K562 (cell line): Measurements from ENCODE around the gene ZNF335. TPM values are rescaled to one million over a fixed set of nuclear protein-coding genes. Genes with fewer than 3 reads are reported as not detected.
"Not testable (repeated sequence)": the region's sequence is repeated elsewhere in the genome, so short reads cannot be mapped to it uniquely, and the experiment has no call there.

Source experiments
- ATAC-seq: fragments of 200-7000 bp; cut with Tn5 transposase; 3 replicates; pipeline ENCODE4 v1.9.1; 2020; ENCODE audit warnings: moderate library complexity
- BruUV-seq: library from RNA; stranded (reverse); fragments of 400-500 nt; replicated peaks from 2 replicates; lab custom pipeline; 2021; lab: Mats Ljungman, UMichigan
- CTCF ChIA-PET: fragments of 300-600 bp; formaldehyde crosslinking; extraction: SDS; loops from one replicate; lab custom pipeline; 2021; ENCODE audit warnings: low intra/inter-chr PET ratio; lab: Yijun Ruan, JAX
- POLR2A ChIA-PET: fragments of 300-600, 350-650 bp; sonication (Branson Sonifier 250); formaldehyde crosslinking; extraction: SDS; loops from one replicate; lab custom pipeline; 2021; ENCODE audit warnings: antibody characterized with exemption, inconsistent platforms; lab: Yijun Ruan, JAX
- DNase-seq, 4 experiments: peaks; one replicate each; pipeline versions ENCODE4 v3.0.0 to v3.0.0-alpha.2; 2011 to 2018; ENCODE audit warnings: low spot score in 3 of 4, mixed read lengths in 3 of 4; ENCODE audit errors: extremely low read depth in 1 of 4
- FAIRE-seq: peaks from 2 replicates; lab custom pipeline; 2011; peaks lifted over from hg19 to GRCh38; lab: Jason Lieb, UNC
- H2AFZ ChIP-seq: 2 replicates; pipeline ENCODE4 v1.6.0; 2011; ENCODE audit warnings: low read depth, low read length, control low read depth, inconsistent platforms
- H3K27ac ChIP-seq: fragments of 200-600 bp; 3 replicates; pipeline ENCODE4 v1.8.0; 2011; ENCODE audit warnings: low read depth, mild to moderate bottlenecking, control low read depth, inconsistent platforms, low read length, moderate library complexity, mixed read lengths; ENCODE audit errors: extremely low read depth
- H3K27me3 ChIP-seq, 2 experiments: fragments of 300-600 bp in 1 of 2; 2 replicates in 1 of 2; 3 replicates in 1 of 2; pipeline versions ENCODE4 v1.6.0 to v1.8.0; 2011; ENCODE audit warnings: inconsistent platforms in 2 of 2, low read length in 2 of 2, mild to moderate bottlenecking in 1 of 2, mixed read lengths in 1 of 2, moderate library complexity in 1 of 2; ENCODE audit not compliant: control insufficient read depth in 2 of 2, insufficient read depth in 2 of 2
- H3K36me3 ChIP-seq: fragments of 300-600 bp; 3 replicates; pipeline ENCODE4 v1.8.0; 2011; ENCODE audit warnings: mild to moderate bottlenecking, low read length, inconsistent platforms; ENCODE audit not compliant: control insufficient read depth, insufficient read depth
- H3K4me1 ChIP-seq, 2 experiments: fragments of 200-600 bp in 1 of 2; replicated peaks in 1 of 2; 2 replicates in 1 of 2; 3 replicates in 1 of 2; pipeline versions ENCODE4 v1.5.1 to v1.8.0; 2011; ENCODE audit warnings: inconsistent platforms in 2 of 2, low read length in 2 of 2, mild to moderate bottlenecking in 1 of 2, mixed read lengths in 1 of 2, moderate library complexity in 1 of 2; ENCODE audit not compliant: control insufficient read depth in 2 of 2, insufficient read depth in 2 of 2
- H3K4me2 ChIP-seq: 2 replicates; pipeline ENCODE4 v1.6.1; 2011; ENCODE audit warnings: low read length, control low read depth, inconsistent platforms, mixed read lengths; ENCODE audit not compliant: insufficient read depth
- H3K4me3 ChIP-seq: fragments of 200-600 bp; sonication (generic), shearing (Covaris generic); 2 replicates; pipeline ENCODE4 v1.5.1; 2016; ENCODE audit warnings: control low read depth, inconsistent platforms
- H3K79me2 ChIP-seq: fragments of 200-600 bp; 3 replicates; pipeline ENCODE4 v1.8.0; 2011; ENCODE audit warnings: low read length, inconsistent platforms; ENCODE audit not compliant: control insufficient read depth, insufficient read depth
- H3K9ac ChIP-seq, 2 experiments: 2 replicates each; pipeline versions ENCODE4 v1.6.0 to v1.6.1; 2011; ENCODE audit warnings: low read depth in 2 of 2, low read length in 2 of 2, control low read depth in 1 of 2, inconsistent platforms in 1 of 2, mild to moderate bottlenecking in 1 of 2, mixed read lengths in 1 of 2; ENCODE audit not compliant: insufficient read depth in 1 of 2
- H3K9me1 ChIP-seq: one replicate; pipeline ENCODE4 v1.6.0; 2011; ENCODE audit warnings: inconsistent platforms, mild to moderate bottlenecking, low read length, moderate library complexity; ENCODE audit not compliant: control insufficient read depth, insufficient read depth
- H3K9me3 ChIP-seq: replicated peaks from 2 replicates; pipeline ENCODE4 v1.5.1; 2011; ENCODE audit warnings: low read depth, low read length, inconsistent platforms; ENCODE audit not compliant: control insufficient read depth, insufficient read depth
- H4K20me1 ChIP-seq: replicated peaks from 2 replicates; pipeline ENCODE4 v1.6.1; 2011; ENCODE audit warnings: low read length, inconsistent platforms, mixed read lengths; ENCODE audit not compliant: control insufficient read depth, insufficient read depth
- GTF2E2 ChIP-seq: fragments of 200-800 bp; sonication (Bioruptor generic); IDR thresholded peaks from 2 replicates; pipeline ENCODE4 v1.6.1; 2016; ENCODE audit warnings: missing genetic modification characterization, missing compliant biosample characterization
- ZNF384 ChIP-seq: IDR thresholded peaks from 2 replicates; pipeline ENCODE4 v1.6.1; 2012; ENCODE audit warnings: low read depth, low read length, improper control_type of control experiment
- WGBS: fragments of 100-300 bp; shearing (Covaris generic); methylation state at CpG from one replicate; pipeline ENCODE4 v1.1.6; 2016; ENCODE audit warnings: low coverage, mixed read lengths; ENCODE audit not compliant: insufficient coverage; ENCODE audit errors: missing lambda C conversion rate; 5-methylcytosine and 5-hydroxymethylcytosine counted together
- in situ Hi-C: fragments of 300-500 bp; cut with MboI; formaldehyde crosslinking; loops from 4 replicates; pipeline ENCODE4 v1.15.0; 2018; ENCODE audit warnings: inconsistent platforms, mixed read lengths
- intact Hi-C: fragments of 100-400 bp; cut with micrococcal nuclease; formaldehyde crosslinking; loops from 2 replicates; pipeline ENCODE4 v1.14.2; 2022
- polyA plus RNA-seq, 8 experiments: library from polyadenylated mRNA; depleted of rRNA in 4 of 8; stranded (reverse) in 5 of 8; unstranded in 3 of 8; fragments of >200 nt; fragmentation: Nextera tagmentation in 2 of 8; fragmentation: Illumina TruSeq in 1 of 8; extraction: Ambion mirVana in 2 of 8; extraction: Trizol in 1 of 8; gene quantifications; 2 replicates each; pipeline versions ENCODE4 v1.2.1 to v1.2.3, GENCODE V29; 2011 to 2014; ENCODE audit warnings: inconsistent platforms in 1 of 8, missing spikeins in 1 of 8
- total RNA-seq, 7 experiments: library from RNA; depleted of rRNA in 6 of 7; stranded (reverse); fragments of >200 nt in 6 of 7; fragmentation: Illumina TruSeq in 2 of 7; extraction: Trizol in 2 of 7; gene quantifications; 2 replicates each; pipeline versions ENCODE4 v1.2.1 to v1.2.3, GENCODE V29; 2011 to 2021; ENCODE audit warnings: low replicate concordance in 1 of 7

Gene ZNF335
- total and polyA plus RNA-seq, 9 of the 15 experiments (the other 6 are each of a cell fraction or from before 2014, with no cell fraction given), result 0.39 to 16.0 (median 7.6) TPM

DNA sequence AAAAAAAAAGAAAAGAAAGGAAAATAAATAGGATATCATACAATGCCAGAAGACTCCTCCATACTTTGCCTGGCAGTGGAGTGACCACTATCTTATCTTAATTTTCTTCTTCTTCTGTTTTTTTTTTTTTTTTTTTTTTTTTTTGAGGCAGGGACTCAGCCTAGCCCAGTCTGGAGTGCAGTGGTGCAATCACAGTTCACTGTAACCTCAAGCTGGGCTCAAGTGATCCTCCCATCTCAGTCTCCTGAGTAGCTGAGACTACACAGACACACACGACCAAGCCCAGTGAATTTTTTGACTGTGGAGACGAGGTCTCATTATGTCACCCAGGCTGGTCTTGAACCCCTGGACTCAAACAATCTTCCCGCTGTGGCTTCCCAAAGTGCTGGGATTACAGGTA lies 19.6 kb upstream of the ZNF335 start:
- H3K9ac ChIP-seq, result no peak overlapping the region
- FAIRE-seq (no peak), DNase-seq (no peak), ATAC-seq (no peak)
- in situ Hi-C loops, result no loop called here
- no TSS peak for BruUV-seq
- 11% methylated on average over 3 of the region's 3 CpGs for WGBS
- no peak overlapping the region for H3K27ac ChIP-seq
- H3K4me3 ChIP-seq, result no peak overlapping the region
- intact Hi-C loops, result no loop called here
- H3K4me1 ChIP-seq, result peaks cover 2 to 12% of the 10 kb centered on the region in 2 experiments; a peak in 3 of 5 replicates
- ChIA-PET POLR2A (no interaction called here), CTCF (no interaction called here)
- H3K4me2 ChIP-seq, result no peak overlapping the region
- H4K20me1 ChIP-seq, result peaks cover 4% of the 10 kb centered on the region; the same call in 1 of the 2 replicates
- TF ChIP-seq GTF2E2 (tag), result no peak
- TF ChIP-seq ZNF384, result peak; percentile 65; the same call in 1 of the 2 replicates
- H3K9me3 ChIP-seq, result no peaks in the 10 kb centered on the region
- peaks cover under 1 to 8% of the 10 kb centered on the region in 2 experiments; a peak in 2 of 5 replicates for H3K27me3 ChIP-seq
- H2AFZ ChIP-seq, result no peak overlapping the region
- H3K36me3 ChIP-seq, result no peaks in the 10 kb centered on the region
- H3K79me2 ChIP-seq, result no peaks in the 10 kb centered on the region
- H3K9me1 ChIP-seq, result no peaks in the 10 kb centered on the region

DNA sequence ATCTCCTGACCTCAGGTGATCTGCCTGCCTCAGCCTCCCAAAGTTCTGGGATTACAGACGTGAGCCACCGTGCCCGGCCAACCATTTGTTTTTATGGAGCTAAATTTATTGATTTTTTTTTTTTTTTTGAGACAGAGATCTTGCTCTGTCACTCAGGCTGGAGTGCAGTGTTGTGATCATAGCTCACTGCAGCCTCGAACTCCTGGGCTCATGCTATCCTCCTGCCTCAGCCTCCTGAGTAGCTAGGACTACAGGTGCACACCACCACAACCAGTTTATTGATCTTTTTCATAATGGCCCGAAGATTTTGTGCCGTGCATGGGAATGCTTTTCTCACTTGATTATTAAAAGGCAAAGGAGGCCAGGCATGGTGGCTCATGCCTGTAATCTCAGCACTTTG lies 16.8 kb upstream of the ZNF335 start:
- peaks cover 4 to 19% of the 10 kb centered on the region in 2 experiments; a peak in 4 of 5 replicates for H3K4me1 ChIP-seq
- intact Hi-C loops, H3K9me1 ChIP-seq, H4K20me1 ChIP-seq, H2AFZ ChIP-seq, BruUV-seq, H3K27ac ChIP-seq, H3K4me2 ChIP-seq, CTCF ChIA-PET, H3K79me2 ChIP-seq, in situ Hi-C loops, POLR2A ChIA-PET, H3K36me3 ChIP-seq, ATAC-seq, H3K9me3 ChIP-seq, H3K27me3 ChIP-seq, H3K9ac ChIP-seq, DNase-seq, FAIRE-seq, H3K4me3 ChIP-seq: not testable (repeated sequence)
- 4% methylated on average over 6 of the region's 6 CpGs for WGBS
